SK-MEL-5 (cell line): Measurements from ENCODE around the gene KDM4C. TPM values are rescaled to one million over a fixed set of nuclear protein-coding genes. Genes with fewer than 3 reads are reported as not detected.

Experiments used
- DNase-seq: peaks from one replicate; pipeline ENCODE4 v3.0.0-alpha.2; 2016; ENCODE audit warnings: low read depth, low spot score
- in situ Hi-C: cut with HindIII; loops from 2 replicates; pipeline ENCODE4 v1.10.0; 2016; ENCODE audit warnings: low sequenced_read_pairs, high pct_unique_total_duplicates, low pct_unique_long_range_greater_than_20kb
- total RNA-seq: library from RNA; depleted of rRNA; stranded (reverse); fragments of >200 nt; shearing (Covaris generic); gene quantifications from 2 replicates; pipeline ENCODE4 v1.2.3, GENCODE V29; 2014

Gene KDM4C
- total RNA-seq, 1 experiment from 2014 or later: 13.3 TPM

DNA sequence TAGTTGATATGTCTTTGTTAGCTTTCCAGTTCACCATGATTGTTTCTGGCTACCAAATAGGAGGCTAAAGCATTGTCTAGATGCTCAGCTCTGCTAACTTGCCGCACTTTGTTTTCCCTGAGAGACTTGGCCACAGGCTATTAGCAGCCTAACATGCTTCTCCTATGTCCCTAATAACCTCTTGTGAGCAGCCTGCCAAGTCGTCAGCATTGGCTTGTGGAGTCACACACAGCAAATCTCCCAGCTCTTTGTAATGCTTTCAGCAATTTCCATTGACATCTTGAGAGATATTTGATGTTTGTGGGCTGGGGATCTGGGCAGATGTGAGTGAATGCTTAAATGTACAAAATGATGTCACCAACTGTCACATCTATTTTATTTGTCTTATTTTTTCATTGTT, 346.9 kb downstream of the KDM4C start:
- no peak for DNase-seq
- in situ Hi-C loops: no loop called here

DNA sequence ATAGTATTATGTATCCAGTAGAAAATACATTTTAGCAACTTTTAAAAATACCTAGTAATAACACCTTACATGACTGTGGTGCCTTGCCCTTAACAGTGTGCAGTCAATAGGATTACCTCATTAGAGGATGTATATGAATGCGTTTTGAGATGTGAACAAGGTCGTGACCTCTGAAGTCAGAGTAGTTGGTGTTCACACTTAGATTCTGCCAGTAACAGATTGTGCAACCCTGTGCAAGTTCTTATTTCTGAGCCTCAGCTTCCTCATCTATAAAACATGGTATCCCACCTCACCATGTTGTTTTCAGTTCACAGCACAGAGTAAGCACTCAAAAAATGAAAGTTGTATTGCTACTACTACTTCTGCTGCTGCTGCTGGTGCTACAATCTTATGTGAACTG, 347.3 kb downstream of the KDM4C start:
- in situ Hi-C loops: no loop called here
- no peak for DNase-seq

DNA sequence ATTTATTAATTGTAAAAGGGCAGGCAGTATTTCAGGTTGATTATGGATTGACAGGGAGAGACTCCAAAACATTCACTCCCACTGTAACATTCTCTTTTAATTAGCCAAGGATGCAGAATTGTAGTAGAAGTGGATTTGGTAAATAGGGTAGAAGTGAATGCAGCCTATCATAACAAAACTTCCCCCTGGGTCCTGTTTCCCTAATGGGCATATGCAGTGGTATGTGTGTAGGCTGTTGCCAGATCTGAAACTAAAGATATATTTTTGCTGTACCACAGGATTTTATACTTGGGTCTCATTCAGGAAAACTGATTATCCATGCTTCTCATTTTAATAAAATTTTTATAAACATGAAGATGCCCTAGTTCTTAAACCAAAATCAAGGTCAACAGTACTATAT, 351.2 kb downstream of the KDM4C start:
- in situ Hi-C loops: no loop called here
- no peak for DNase-seq

DNA sequence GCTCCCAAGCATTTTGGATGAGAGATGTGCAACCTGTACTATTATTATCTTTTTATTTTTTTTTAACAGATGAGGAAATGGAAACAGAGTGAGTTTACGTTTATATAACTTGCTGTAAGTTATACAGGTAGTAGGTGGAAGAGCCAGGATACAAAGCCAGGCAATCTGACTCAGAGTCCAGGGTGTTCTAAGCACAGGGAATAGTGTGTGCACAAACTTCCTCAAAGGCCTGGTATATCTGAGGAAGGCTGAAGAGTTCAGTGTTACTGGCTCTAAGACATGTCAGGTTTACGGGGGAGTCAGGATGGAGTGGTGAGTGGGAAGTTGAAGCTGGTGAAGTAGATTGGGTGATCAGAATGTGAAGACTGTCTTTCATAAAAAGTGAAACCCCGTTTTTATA, 353.6 kb downstream of the KDM4C start:
- in situ Hi-C loops: no loop called here
- DNase-seq: no peak

DNA sequence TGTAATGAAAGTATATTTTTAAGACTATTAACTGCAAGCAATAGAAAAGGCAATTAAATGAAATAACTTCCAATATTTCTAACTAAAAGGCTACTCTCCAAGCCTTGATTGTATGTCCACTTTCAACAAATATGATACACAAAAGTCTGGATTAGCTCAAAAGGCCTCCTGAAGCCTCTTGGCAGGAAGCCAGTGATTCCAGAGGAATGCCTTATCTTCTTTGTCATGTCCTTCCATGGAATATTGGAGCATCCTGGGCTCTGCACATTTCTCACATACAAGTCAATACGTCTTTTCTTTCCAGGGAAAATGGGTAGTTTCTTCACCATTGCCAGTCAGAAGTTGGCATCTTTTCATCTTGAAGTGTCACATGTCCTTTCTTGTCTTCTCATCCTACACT, 357.8 kb downstream of the KDM4C start:
- DNase-seq: peak; percentile 3
- in situ Hi-C loops: no loop called here

DNA sequence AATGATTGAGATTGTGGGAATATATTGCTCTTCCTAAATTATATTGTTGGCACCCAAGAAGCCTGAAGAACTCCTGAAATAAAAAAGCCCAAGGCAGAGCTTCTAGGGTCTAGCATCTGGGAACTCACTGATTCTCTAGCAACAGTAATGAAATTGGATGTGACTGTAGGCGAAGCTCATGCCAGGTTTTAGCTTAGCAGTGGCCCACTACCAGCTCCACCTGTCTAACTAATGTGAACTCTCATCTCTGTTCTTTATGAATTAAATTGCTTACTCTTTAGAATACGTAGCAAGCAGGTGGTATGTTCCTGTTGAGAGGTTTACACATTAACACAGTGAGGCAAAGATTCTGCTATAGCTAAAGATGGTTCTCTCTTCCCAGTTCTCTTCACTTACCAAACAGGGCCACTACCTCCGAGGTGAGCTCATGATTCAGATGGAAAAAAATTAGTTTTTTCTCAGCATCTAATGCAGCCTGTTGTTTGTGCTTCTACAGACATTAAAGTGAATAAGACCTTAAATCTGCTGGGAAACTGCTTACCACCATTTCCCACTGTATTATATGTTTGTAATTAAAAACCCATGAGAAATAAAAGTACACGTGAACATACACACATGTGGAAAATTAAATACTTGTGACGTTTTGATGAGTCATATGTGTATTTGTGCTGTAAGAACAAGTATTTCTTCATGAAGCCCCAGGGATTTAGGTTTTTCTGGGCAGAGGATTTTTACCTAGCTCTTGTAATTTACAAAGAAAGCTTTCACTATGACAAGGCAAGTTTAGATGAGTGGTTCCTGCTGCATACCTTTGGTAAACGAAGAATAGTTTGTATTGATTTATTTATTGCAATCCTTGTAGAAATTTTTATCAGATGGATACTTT, 360.1 kb downstream of the KDM4C start:
- in situ Hi-C loops: no loop called here
- no peak for DNase-seq

DNA sequence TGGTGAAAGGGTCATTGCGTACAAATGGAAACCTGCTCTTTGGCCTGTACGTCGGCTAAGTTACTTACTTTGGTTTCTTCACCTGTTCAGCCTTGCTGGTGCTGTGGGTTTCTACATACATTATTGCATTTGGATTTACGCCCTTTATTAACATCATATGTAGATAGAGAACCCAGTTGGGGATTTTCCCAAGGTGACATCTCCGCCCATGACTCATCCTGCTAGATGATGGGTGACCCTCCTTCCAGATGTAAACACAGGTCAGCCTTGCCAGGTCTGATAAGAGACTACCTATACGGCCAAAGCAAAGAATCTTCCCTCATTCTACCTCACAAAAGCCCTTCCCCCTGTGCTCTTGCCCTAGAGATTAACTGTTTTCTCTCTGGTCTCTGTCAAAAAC, 360.9 kb downstream of the KDM4C start:
- DNase-seq: no peak
- in situ Hi-C loops: no loop called here

DNA sequence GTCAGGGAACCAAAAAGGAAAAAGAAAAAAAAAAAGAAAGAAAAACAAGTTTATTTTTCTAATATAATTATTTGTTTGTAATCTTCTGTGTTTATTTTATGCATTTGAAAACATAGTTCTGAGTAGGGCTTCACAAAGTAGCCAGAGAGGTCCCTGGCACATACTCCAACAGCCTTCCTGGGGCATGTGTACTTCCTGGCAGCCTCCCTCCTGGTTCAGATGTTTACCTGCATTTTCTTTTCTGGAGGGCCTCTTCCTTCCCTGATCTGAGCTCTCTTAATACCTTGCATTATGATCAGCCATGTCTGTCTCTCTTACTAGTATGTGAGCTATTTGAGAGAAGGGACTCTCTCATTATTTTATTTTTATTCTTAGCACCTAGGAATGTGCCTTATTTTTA, 361.8 kb downstream of the KDM4C start:
- no peak for DNase-seq
- in situ Hi-C loops: no loop called here

DNA sequence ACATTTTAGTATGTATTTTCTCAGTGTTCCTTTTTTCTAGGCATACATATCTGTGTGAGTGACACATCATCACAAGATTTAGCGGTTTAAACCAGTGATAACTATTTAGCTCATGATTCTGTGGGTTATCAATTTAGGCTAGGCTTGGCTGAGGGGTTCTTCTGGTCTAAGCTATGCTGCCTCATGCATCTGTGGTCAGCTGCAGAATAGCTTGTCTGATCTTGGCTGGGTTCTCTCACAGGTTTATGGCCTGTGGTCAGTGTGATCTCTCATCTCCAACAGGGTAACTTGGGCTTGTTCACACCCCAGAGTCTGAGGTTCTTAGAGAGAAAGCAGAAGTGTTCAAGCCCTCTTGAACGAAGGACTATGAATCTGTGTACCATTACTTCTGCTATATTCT, 363.3 kb downstream of the KDM4C start:
- in situ Hi-C loops: no loop called here

DNA sequence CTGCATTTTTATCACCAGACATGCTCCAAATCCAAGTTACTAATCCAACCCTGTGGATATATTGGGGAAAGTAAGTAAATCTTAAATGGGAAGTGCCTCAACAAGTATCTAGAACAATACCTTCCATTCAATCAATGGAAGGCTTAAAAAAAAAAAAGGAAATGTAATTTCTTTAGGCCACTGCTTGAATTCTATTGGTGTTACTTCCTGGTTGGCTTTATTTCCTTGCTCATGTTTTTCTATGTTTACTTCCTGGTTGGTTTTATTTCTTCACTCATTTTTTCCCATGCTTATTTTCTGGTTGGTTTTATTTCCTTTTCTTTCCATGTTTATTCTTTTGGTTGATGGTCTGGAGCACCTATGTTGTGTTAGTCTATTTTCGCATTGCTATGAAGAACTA, 363.9 kb downstream of the KDM4C start:
- in situ Hi-C loops: no loop called here
- no peak for DNase-seq

More for the DNA sequence above, 363.3 kb downstream of the KDM4C start:
- no peak for DNase-seq

DNA sequence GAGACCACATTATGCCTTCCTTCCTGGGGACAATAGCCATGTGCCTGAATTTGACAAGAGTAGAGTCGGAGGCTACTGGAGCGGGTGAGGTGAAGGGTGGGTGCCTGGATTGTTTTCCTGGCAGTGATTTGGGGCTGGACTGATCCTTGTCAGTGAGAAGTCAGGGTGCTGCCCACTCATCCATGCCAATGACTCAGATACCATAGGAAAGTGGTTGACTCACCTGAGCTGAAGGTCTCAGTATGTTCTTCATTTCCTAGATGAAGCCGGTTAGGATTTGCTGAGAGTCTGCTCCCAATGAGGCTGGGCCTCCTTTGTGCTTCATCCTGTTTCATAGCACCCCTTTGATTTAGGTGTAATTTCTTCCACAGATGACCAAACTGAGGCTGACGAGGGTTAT, 366.0 kb downstream of the KDM4C start:
- in situ Hi-C loops: no loop called here
- DNase-seq: no peak

DNA sequence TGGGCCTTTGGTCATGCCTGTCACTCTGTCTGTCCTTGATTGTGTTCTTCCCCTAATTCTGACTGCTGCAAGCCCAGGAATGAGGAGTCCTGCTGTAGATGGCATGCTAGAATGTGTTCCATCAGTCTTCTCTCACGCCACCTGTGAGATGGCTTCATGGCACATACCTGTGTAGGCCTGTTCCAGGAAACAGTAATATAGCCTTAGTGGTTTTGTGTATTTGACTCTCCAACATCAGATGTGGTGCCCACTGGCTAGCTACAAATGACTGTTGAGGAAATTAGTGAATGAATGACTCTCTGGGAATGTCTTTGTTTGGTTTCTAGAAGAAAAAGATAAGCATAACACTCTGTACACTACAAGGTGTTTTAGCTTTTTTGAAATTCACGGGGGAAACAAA, 367.5 kb downstream of the KDM4C start:
- in situ Hi-C loops: no loop called here
- DNase-seq: no peak

DNA sequence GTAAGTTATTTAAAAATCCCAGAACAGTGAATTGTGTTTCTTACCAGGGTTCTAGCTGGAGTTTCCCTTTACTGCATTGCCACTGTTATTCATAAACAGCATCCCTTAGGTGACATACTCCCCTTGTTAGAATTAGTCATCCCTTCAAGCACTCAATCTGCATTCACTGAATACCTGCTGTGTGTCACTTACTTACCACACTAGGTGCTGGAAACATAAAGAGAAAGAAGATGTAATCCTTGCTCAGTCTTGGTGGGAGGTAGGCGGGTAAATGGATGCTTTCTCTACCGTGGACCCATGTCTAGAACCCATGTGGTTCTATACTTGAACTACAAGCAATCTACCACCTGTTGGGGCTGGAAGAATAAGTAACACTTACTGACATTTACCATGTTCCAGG, 371.6 kb downstream of the KDM4C start:
- in situ Hi-C loops: no loop called here
- no peak for DNase-seq

DNA sequence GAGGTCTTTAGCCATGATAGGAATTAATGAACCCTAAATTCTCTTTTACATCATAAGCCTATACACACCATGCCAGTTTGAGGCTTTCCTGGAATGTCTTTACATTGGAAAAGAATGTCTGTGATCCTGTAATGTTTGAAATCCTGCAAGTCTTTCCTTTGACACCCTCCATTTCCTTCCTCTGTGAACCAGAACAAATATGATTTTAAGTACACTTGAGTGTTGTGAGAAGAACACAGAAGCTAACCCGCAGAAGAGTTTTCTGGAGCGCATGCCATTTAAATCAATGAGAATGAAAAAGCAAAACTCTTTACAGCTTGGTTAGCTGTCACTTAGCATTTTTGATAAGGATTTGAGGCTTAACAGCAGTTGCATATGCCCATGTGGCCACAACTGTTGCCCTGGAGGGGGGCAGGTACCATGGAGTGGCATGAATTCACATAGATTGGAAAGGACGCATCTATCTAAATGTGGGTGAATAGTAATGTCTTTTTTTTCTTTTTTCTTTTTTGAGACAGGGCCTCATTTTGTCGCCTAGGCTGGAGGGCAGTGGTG, 372.6 kb downstream of the KDM4C start:
- in situ Hi-C loops: no loop called here
- no peak for DNase-seq

DNA sequence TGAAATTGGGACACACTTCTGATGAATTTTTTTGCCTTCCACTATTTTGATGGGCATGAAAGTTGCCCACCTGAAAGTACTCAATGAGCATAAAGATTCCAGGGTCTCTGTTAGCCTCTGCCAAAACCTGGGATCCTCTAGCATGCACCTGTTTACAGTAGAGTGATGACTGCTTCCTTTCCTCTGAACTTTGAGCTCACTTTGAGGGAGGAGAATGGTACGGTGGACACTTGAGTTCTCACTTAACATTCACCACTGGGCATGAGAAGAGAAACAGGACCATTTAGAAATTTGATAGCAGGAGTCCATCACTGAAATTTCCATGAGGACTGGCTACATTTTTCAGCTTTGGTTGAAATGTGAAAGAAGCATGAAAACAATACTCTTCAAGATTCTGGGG, 374.8 kb downstream of the KDM4C start:
- no peak for DNase-seq
- in situ Hi-C loops: no loop called here

DNA sequence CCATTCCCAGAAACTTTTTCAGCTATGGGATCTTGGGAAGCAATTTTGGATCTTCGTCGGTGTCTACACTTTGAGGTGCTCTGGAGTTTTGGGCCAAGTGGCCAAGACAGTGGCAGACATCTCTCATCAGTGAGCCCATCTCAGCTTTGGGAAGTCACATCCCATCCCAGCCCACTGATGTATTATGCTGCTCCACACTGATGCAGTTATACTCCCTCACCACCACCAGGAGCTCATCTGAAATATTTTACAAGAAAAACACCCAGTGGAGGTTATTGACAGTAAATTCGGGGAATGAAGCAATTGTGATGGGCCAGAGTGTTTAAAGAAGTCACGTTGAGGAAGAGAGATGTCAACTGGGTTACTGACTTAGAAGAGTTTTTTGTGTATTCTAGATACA, 378.0 kb downstream of the KDM4C start:
- DNase-seq: no peak
- in situ Hi-C loops: no loop called here

DNA sequence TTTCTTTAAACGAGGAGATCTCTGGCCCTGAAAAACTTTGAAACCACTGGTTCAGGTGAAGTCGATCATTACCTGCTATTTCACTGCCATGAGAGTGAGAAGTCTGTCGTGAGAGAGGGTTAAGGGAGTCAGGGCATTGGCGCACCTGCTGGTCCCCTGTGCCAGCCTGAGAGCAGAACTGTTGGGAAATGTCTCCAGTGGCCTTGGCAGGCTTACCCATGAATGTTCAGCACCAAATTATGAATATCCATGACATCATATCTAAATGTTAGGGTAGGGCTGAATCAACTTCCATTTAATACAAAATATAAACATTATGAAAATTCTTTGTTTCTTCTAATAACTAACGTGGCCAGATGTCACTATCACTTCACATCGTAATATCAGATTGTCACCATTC, 379.3 kb downstream of the KDM4C start:
- DNase-seq: no peak
- in situ Hi-C loops: no loop called here

DNA sequence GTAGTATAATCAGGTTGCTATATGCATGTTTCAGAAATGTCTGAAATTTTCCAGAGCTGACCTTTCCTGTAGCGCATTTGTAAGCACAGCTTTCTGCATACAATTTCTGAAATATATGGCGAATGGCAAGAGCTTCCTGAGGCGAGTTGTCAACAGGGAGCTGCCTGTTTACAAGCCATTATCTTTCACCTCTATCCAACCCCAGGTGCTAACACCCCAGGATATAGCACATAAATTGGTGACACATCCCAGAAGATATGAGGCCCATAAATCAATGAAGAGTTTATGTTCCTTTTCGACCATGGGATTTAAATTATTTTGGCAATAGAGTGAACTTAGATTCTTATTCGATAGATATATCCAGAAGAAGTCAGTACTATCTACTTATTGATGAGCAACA, 379.8 kb downstream of the KDM4C start:
- DNase-seq: no peak
- in situ Hi-C loops: no loop called here

DNA sequence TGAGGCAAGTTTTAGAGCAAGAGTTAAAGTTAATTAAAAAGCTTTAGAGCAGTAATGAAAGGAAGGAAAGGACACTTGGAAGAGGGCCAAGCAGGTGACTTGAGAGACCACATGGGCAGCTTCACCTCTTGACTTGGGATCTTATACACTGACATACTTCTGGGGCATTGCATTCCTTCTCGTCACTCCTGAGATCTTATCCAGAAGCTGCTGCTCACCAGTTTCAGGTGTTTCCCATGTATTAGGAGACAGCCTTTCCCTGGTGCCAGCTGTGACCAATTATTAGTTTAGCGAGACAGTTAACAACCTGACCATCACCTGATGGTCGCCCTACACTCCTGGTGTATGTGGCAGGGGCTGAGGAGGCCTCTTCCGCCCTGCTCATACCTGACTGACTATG, 382.1 kb downstream of the KDM4C start:
- no peak for DNase-seq
- in situ Hi-C loops: no loop called here
